Sigmoid colon (tissue), 7 donors: ENCODE measurements around the gene USP22. TPM values are rescaled to one million over a fixed set of nuclear protein-coding genes. Genes with fewer than 3 reads are reported as not detected.

Experiments used
- DNase-seq: peaks from one replicate; pipeline ENCODE4 v3.0.0-alpha.2; 2019
- H3K27ac ChIP-seq, 4 donors: fragments of 200-600 bp; sonication (generic); one replicate each; pipeline ENCODE4 v1.5.1; 2016 to 2019; ENCODE audit warnings: mild to moderate bottlenecking in 1 of 4
- H3K27me3 ChIP-seq, 3 donors: fragments of 200-600 bp; sonication (generic); one replicate each; pipeline ENCODE4 v1.5.1; 2019; ENCODE audit warnings: mild to moderate bottlenecking in 1 of 3
- H3K36me3 ChIP-seq, 4 donors: fragments of 200-600 bp; sonication (generic); one replicate each; pipeline ENCODE4 v1.5.1; 2016 to 2019
- H3K4me1 ChIP-seq, 4 donors: fragments of 200-600 bp; sonication (generic); one replicate each; pipeline ENCODE4 v1.5.1; 2017 to 2019
- H3K4me3 ChIP-seq, 4 donors: fragments of 200-600 bp; sonication (generic); one replicate each; pipeline ENCODE4 v1.5.1; 2017 to 2019; ENCODE audit warnings: mild to moderate bottlenecking in 2 of 4, moderate library complexity in 1 of 4
- H3K9me3 ChIP-seq, 4 donors: fragments of 200-600 bp in 3 of 4; sonication (generic) in 3 of 4; one replicate each; pipeline versions ENCODE4 v1.5.1 to v1.6.1; 2013 to 2019
- CTCF ChIP-seq, 4 experiments: fragments of 450-650 bp in 3 of 4; fragments of 200-600 bp in 1 of 4; IDR thresholded peaks; one replicate each; pipeline ENCODE4 v1.5.1; 2016 to 2019; ENCODE audit warnings: antibody characterized with exemption in 4 of 4, mild to moderate bottlenecking in 3 of 4, moderate library complexity in 2 of 4
- EP300 ChIP-seq, 4 donors: sonication (generic); formaldehyde crosslinking; IDR thresholded peaks; one replicate each; pipeline ENCODE4 v1.6.1; 2017; ENCODE audit warnings: antibody characterized with exemption in 4 of 4
- POLR2A ChIP-seq, 2 donors: fragments of 450-650 bp; IDR thresholded peaks; one replicate each; pipeline ENCODE4 v1.6.1; 2016; ENCODE audit warnings: antibody characterized with exemption in 2 of 2, mild to moderate bottlenecking in 2 of 2, moderate library complexity in 2 of 2
- POLR2AphosphoS5 ChIP-seq, 4 donors: sonication (generic); formaldehyde crosslinking; IDR thresholded peaks; one replicate each; pipeline ENCODE4 v1.6.1; 2017; ENCODE audit warnings: antibody characterized with exemption in 4 of 4
- WGBS, 2 donors: extraction: QIAGEN DNeasy Blood & Tissue Kit; methylation state at CpG; one replicate each; pipeline ENCODE4 v1.1.7; 2013; 5-methylcytosine and 5-hydroxymethylcytosine counted together
- intact Hi-C: fragments of 100-400 bp; cut with DNase I; formaldehyde crosslinking; loops from one replicate; pipeline ENCODE4 v1.15.1; 2023
- polyA plus RNA-seq, 3 donors: library from polyadenylated mRNA; stranded (reverse); fragments of 200-250 nt; gene quantifications; one replicate each; pipeline ENCODE4 v1.2.3, GENCODE V29; 2013
- total RNA-seq, 4 donors: library from RNA; depleted of rRNA; stranded (reverse); fragments of >200 nt; gene quantifications; one replicate each; pipeline ENCODE4 v1.1.0, GENCODE V29; 2016
- donor health status: healthy with polysubstance abuse.
- donor health status: Bipolar disorder and iron deficiency.
- donor health status: healthy.

Gene USP22
- total and polyA plus RNA-seq, 7 donors: 25.2 to 84.2 (median 71.2) TPM

GRCh38 chr17:21024024-21024423, 18.8 kb downstream of the USP22 start:
- TF ChIP-seq EP300 (IDR thresholded peaks at IDR 0.05) (peak in 1 of 4 donors; percentile 12), CTCF (IDR thresholded peaks at IDR 0.05) (no peak), POLR2A (IDR thresholded peaks at IDR 0.05) (no peak), POLR2AphosphoS5 (IDR thresholded peaks at IDR 0.05) (peak in 2 of 4 donors; percentile 42 to 52)
- Histone ChIP-seq H3K4me1 (peaks cover 0 to 89% (median 67%) of the 10 kb centered on the region in 4 donors), H3K4me3 (no peak overlapping the region), H3K27me3 (no peaks in the 10 kb centered on the region), H3K9me3 (no peaks in the 10 kb centered on the region), H3K27ac (peak overlapping the region; percentile 35 to 79 (median 58)), H3K36me3 (peaks cover 4 to 65% (median 37%) of the 10 kb centered on the region in 4 donors)
- intact Hi-C loops: loop anchor here (2.0 kb wide), 1 partner anchor 17 kb away; no protein-coding TSS in a partner anchor
- peak; percentile 47 for DNase-seq
- WGBS, 2 donors: 48 to 58% methylated on average over 8 of the region's 8 CpGs

- no peak overlapping the region for H3K4me3 ChIP-seq
- H3K27me3 ChIP-seq: no peaks in the 10 kb centered on the region
- H3K36me3 ChIP-seq: peaks cover 25 to 71% (median 47%) of the 10 kb centered on the region in 4 donors
- no peak for TF ChIP-seq POLR2AphosphoS5 (IDR thresholded peaks at IDR 0.05)
- TF ChIP-seq POLR2A (IDR thresholded peaks at IDR 0.05): no peak
- no peak for TF ChIP-seq CTCF (IDR thresholded peaks at IDR 0.05)
- TF ChIP-seq EP300 (IDR thresholded peaks at IDR 0.05): no peak
- intact Hi-C loops: no loop called here
- H3K27ac ChIP-seq: peak overlapping the region; percentile 1 to 79 (median 38)
- peaks cover 0 to 79% (median 58%) of the 10 kb centered on the region in 4 donors for H3K4me1 ChIP-seq
- peak; percentile 57 for DNase-seq
- H3K9me3 ChIP-seq: no peaks in the 10 kb centered on the region
- WGBS, 2 donors: 75 to 89% methylated on average over 7 of the region's 7 CpGs
These were observed 21.5 kb downstream of the USP22 start for GRCh38 chr17:21021208-21021803.

GRCh38 chr17:21020622-21021021, 22.2 kb downstream of the USP22 start:
- peak; percentile 55 for DNase-seq
- Histone ChIP-seq H3K4me3 (no peak overlapping the region), H3K36me3 (peaks cover 31 to 71% (median 51%) of the 10 kb centered on the region in 4 donors), H3K4me1 (peaks cover 0 to 72% (median 53%) of the 10 kb centered on the region in 4 donors), H3K9me3 (no peaks in the 10 kb centered on the region), H3K27me3 (no peaks in the 10 kb centered on the region), H3K27ac (peak overlapping the region in 3 of 4 donors; percentile 1 to 79 (median 62))
- WGBS, 2 donors: 66 to 72% methylated on average over 10 of the region's 10 CpGs
- TF ChIP-seq EP300 (IDR thresholded peaks at IDR 0.05): no peak
- no peak for TF ChIP-seq POLR2AphosphoS5 (IDR thresholded peaks at IDR 0.05)
- no peak for TF ChIP-seq POLR2A (IDR thresholded peaks at IDR 0.05)
- no peak for TF ChIP-seq CTCF (IDR thresholded peaks at IDR 0.05)
- intact Hi-C loops: no loop called here

- no peaks in the 10 kb centered on the region for H3K27me3 ChIP-seq
- H3K4me1 ChIP-seq: peaks cover 0 to 67% (median 50%) of the 10 kb centered on the region in 4 donors
- peaks cover 34 to 71% (median 54%) of the 10 kb centered on the region in 4 donors for H3K36me3 ChIP-seq
- H3K9me3 ChIP-seq: no peaks in the 10 kb centered on the region
- peak overlapping the region; percentile 59 to 79 (median 60) for H3K27ac ChIP-seq
- H3K4me3 ChIP-seq: no peak overlapping the region
- intact Hi-C loops: no loop called here
- TF ChIP-seq EP300 (IDR thresholded peaks at IDR 0.05): no peak
- TF ChIP-seq CTCF (IDR thresholded peaks at IDR 0.05): peak in 1 of 4 experiments; percentile 24
- TF ChIP-seq POLR2AphosphoS5 (IDR thresholded peaks at IDR 0.05): peak in 1 of 4 donors; percentile 17
- peak; percentile 73 for DNase-seq
- 69 to 75% methylated on average over 6 of the region's 6 CpGs for WGBS, 2 donors
These were observed 22.7 kb downstream of the USP22 start for GRCh38 chr17:21019976-21020586.
